Aorta (tissue), 5 donors: ENCODE data around the gene MACROD2. TPM values are rescaled to one million over a fixed set of nuclear protein-coding genes. Genes with fewer than 3 reads are reported as not detected.

ENCODE experiments used
- ATAC-seq: fragments of 200-7000 bp; cut with Tn5 transposase; one replicate; pipeline ENCODE4 v1.9.1; 2022; ENCODE audit warnings: moderate library complexity; ENCODE audit not compliant: low FRiP score
- DNase-seq, 2 donors: peaks; one replicate each; pipeline ENCODE4 v3.0.0-alpha.2; 2020
- H3K27ac ChIP-seq, 2 donors: one replicate each; pipeline ENCODE4 v1.5.1; 2013; ENCODE audit warnings: low read length in 2 of 2, mild to moderate bottlenecking in 2 of 2, moderate library complexity in 2 of 2, control low read depth in 1 of 2, inconsistent platforms in 1 of 2, low read depth in 1 of 2
- H3K27me3 ChIP-seq, 2 donors: one replicate each; pipeline ENCODE4 v1.6.1; 2013; ENCODE audit warnings: control low read depth in 1 of 2, low read length in 1 of 2, mild to moderate bottlenecking in 1 of 2, moderate library complexity in 1 of 2; ENCODE audit not compliant: insufficient read depth in 2 of 2, control insufficient read depth in 1 of 2
- H3K36me3 ChIP-seq, 2 donors: one replicate each; pipeline ENCODE4 v1.6.1; 2013; ENCODE audit warnings: control low read depth in 1 of 2, low read length in 1 of 2, mild to moderate bottlenecking in 1 of 2; ENCODE audit not compliant: insufficient read depth in 2 of 2, control insufficient read depth in 1 of 2
- H3K4me1 ChIP-seq, 2 donors: one replicate each; pipeline ENCODE4 v1.6.1; 2013; ENCODE audit warnings: low read length in 2 of 2, control low read depth in 1 of 2, mild to moderate bottlenecking in 1 of 2, moderate library complexity in 1 of 2; ENCODE audit not compliant: insufficient read depth in 2 of 2, control insufficient read depth in 1 of 2
- H3K4me3 ChIP-seq, 2 donors: one replicate each; pipeline ENCODE4 v1.5.1; 2013; ENCODE audit warnings: low read length in 2 of 2, control low read depth in 1 of 2, mild to moderate bottlenecking in 1 of 2
- H3K9me3 ChIP-seq: one replicate; pipeline ENCODE4 v1.6.1; 2013; ENCODE audit warnings: mild to moderate bottlenecking, low read length; ENCODE audit not compliant: control insufficient read depth
- WGBS, 2 donors: extraction: QIAGEN DNeasy Blood & Tissue Kit; methylation state at CpG; one replicate each; pipeline ENCODE4 v1.1.7; 2013; 5-methylcytosine and 5-hydroxymethylcytosine counted together
- intact Hi-C, 2 donors: fragments of 100-400 bp; cut with DNase I; formaldehyde crosslinking; loops; one replicate each; pipeline versions ENCODE4 v1.14.2 to v1.15.0; 2022
- polyA plus RNA-seq, 2 donors: library from polyadenylated mRNA; stranded (reverse); fragments of 200-250 nt; gene quantifications; one replicate each; pipeline ENCODE4 v1.2.3, GENCODE V29; 2013
- total RNA-seq, 2 donors: library from RNA; stranded (reverse); fragmentation: NEBNext Ultra II Directional; extraction: Animal tissue kit (Norgen Biotek cat#: 25700); gene quantifications; one replicate each; pipeline ENCODE4 v1.2.1, GENCODE V29; 2021
- donor health status: healthy with polysubstance abuse.
- donor health status: Bipolar disorder and iron deficiency.
- donor health status: DM: no; HTN: no; CAD: no.
- donor health status: DM: no; HTN: no; CAD: no.
- donor health status: DM: yes; HTN: yes; CAD: no.

Gene MACROD2
- total and polyA plus RNA-seq, 4 donors = 0.90 to 11.2 (median 4.8) TPM

DNA sequence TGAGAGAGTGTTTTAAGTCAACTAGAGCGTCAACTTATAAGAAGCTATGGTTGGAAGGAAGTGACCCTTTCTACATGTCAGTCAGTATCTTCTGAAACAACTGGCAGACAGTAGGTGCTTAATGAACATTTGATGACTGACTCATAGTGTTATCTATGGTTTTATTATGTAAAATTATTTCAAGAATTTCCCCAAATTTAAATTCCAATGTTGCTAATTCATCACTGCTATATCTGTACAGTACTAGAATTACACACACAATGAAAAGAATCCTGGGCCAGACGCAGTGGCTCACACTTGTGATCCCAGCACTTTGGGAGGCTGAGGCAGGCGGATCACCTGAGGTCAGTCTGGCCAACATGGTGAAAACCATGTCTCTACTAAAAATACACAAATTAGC, 1063.5 kb downstream of the MACROD2 start:
- ATAC-seq = no peak
- no peak overlapping the region for H3K4me3 ChIP-seq
- no peaks in the 10 kb centered on the region for H3K9me3 ChIP-seq
- no peak for DNase-seq
- 71 to 91% methylated on average over 3 of the region's 3 CpGs for WGBS, 2 donors
- H3K36me3 ChIP-seq = no peaks in the 10 kb centered on the region
- intact Hi-C loops = no loop called here
- no peaks in the 10 kb centered on the region for H3K4me1 ChIP-seq
- no peak overlapping the region for H3K27ac ChIP-seq
- H3K27me3 ChIP-seq = no peaks in the 10 kb centered on the region

DNA sequence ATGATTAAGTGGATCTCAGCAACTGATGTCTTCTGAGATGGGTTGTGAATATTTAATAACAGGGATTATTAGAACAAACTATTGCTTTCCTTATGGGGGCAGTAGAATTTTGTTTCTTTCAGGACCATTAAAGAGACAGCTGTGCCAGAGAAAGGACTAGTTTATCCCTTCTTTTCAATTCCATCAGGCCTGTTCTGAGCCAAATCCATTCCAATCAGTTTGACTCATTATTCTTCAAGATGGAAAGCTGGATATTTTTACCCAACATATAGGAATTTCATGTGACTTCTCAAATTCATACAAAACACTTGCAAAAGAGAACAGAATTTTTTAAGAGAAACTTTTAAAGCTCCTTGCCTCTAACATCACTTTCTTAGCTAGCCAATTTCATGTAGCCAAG, 1064.1 kb downstream of the MACROD2 start:
- intact Hi-C loops = no loop called here
- Histone ChIP-seq H3K36me3 (no peaks in the 10 kb centered on the region), H3K4me3 (no peak overlapping the region)

DNA sequence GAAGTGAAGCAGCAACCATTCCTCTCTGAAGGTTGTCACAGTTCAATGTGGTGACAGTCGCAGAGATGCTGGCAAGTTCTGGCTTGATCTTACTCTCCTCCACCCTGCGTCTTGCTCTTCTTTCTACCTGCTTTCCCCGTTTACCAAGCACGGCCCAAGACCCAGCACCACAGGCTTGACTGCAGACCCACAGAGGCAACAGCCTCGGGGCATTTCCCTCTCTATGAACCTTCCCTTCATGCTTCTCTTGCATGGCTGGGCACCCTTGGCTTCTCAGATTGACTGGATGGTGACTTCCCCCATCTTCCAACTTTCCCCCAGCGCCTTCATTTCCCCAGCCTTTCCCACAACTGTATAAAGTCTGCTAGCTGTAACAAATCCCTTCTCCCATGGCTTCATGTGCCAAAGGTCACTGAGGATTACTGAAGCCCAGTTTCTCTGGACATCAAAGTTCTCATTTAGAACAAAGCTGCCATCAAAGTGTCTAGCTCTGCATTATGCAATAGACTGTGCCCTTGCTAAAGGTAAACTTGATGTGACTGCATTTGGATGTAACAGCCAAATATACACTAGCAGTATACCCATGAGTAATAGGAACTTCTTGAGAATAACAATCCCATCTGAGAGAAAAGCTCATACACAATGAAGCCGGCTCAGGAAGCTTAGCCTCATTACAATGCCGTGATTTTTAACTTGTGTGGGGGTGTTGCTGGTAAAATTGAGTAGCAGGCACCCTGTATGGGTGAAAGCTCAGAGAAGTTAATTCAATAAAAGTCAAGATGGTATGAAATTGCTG, 1065.1 kb downstream of the MACROD2 start:
- Histone ChIP-seq H3K27ac (no peak overlapping the region), H3K4me1 (no peaks in the 10 kb centered on the region), H3K36me3 (no peaks in the 10 kb centered on the region), H3K27me3 (no peaks in the 10 kb centered on the region), H3K9me3 (no peaks in the 10 kb centered on the region), H3K4me3 (no peak overlapping the region)
- WGBS, 2 donors = 86 to 91% methylated on average over 8 of the region's 8 CpGs
- no peak for DNase-seq
- ATAC-seq = no peak
- intact Hi-C loops = no loop called here

More for the DNA sequence above, 1064.1 kb downstream of the MACROD2 start:
- no peaks in the 10 kb centered on the region for H3K9me3 ChIP-seq
- no peaks in the 10 kb centered on the region for H3K27me3 ChIP-seq
- H3K4me1 ChIP-seq = no peaks in the 10 kb centered on the region
- DNase-seq (no peak), ATAC-seq (no peak)
- no peak overlapping the region for H3K27ac ChIP-seq

DNA sequence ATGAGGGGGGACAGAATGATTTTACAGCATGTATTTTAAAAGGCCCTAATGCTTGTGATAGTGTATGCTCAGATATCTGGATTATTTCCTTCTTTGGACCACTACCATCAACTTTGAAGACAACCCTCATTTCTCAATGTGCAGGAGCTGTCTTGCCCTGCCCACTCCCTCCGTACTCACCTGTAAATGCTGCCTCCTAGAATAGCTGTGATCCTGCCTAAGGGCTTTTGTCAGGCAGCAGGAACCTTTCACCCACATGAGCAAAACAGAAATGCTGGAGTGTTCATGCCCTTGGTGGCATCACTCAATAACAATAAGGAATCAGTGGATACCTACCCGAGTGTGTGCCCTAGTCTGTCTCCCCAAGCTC, 1065.7 kb downstream of the MACROD2 start:
- H3K36me3 ChIP-seq = no peaks in the 10 kb centered on the region
- intact Hi-C loops = no loop called here
- H3K4me3 ChIP-seq = no peak overlapping the region
- no peaks in the 10 kb centered on the region for H3K9me3 ChIP-seq
- H3K4me1 ChIP-seq = no peaks in the 10 kb centered on the region
- 72 to 88% methylated on average over 2 of the region's 2 CpGs for WGBS, 2 donors
- H3K27me3 ChIP-seq = no peaks in the 10 kb centered on the region
- DNase-seq = no peak
- no peak for ATAC-seq
- no peak overlapping the region for H3K27ac ChIP-seq

DNA sequence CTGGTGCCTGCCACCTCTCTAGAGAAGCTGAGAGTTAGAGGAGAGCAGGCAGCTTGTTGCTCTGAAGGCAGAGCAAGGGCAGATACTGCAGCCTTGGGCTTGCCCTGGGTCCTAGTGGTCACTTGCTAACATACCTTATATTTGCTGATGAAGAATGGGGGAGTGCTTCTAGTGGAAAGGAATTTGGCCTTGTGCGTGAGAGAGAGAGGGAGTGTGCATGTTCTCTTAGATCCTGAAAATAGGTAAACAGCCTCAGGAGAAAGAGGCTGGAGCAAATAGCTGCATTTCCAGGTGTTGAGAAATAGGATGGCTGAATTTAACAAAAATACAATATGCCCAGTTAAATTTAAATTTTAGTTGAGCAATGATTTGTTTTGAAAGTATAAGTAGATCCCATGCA, 1066.6 kb downstream of the MACROD2 start:
- Histone ChIP-seq H3K27ac (no peak overlapping the region), H3K4me1 (no peaks in the 10 kb centered on the region), H3K4me3 (no peak overlapping the region), H3K9me3 (no peaks in the 10 kb centered on the region), H3K36me3 (no peaks in the 10 kb centered on the region), H3K27me3 (no peaks in the 10 kb centered on the region)
- intact Hi-C loops = no loop called here
- ATAC-seq (no peak), DNase-seq (no peak)
- 58 to 70% methylated on average over 1 of the region's 1 CpG for WGBS, 2 donors

DNA sequence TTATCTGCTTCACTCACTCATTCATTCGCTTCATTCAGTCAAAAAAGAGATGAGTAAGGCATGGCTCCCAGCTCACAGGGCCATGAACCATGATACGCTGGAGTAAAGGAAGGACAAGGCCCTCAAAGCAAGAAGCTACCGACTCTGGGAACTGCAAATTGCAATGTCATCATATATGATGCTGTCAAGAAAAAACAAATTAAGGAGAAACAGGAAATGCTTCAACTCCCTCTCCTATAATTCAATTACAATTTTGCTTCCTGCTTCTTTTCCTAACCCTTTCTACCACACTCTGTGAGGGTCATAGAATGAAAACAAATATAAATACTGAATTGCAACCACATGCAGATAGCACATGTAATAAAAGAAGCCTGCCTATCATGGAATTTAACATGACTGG, 1067.8 kb downstream of the MACROD2 start:
- H3K9me3 ChIP-seq = no peaks in the 10 kb centered on the region
- H3K4me3 ChIP-seq = no peak overlapping the region
- ATAC-seq (no peak), DNase-seq (no peak)
- H3K27ac ChIP-seq = no peak overlapping the region
- WGBS, 2 donors = 67 to 68% methylated on average over 3 of the region's 3 CpGs
- intact Hi-C loops = no loop called here
- H3K27me3 ChIP-seq = no peaks in the 10 kb centered on the region
- H3K4me1 ChIP-seq = no peaks in the 10 kb centered on the region
- no peaks in the 10 kb centered on the region for H3K36me3 ChIP-seq

DNA sequence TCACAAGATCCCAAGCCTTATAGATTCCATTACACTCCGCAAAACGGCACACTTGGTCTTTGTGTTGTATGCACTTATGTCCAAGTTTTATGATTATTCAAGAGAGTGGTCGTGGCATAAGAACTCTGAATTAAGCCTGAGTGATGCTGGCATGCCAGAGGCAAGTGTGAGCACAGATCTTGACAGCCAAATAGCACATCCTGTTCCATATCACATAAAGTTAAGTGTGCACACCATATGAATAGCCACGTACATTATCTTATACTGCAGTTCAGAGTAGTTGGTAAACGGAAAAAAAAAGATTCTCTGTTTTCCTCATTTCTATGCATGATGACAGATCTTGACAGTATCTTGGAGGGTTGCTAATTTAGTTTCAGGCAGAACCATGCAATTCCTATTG, 1069.4 kb downstream of the MACROD2 start:
- H3K27ac ChIP-seq = no peak overlapping the region
- H3K9me3 ChIP-seq = no peaks in the 10 kb centered on the region
- WGBS, 2 donors = 73 to 76% methylated on average over 5 of the region's 5 CpGs
- no peaks in the 10 kb centered on the region for H3K36me3 ChIP-seq
- no peaks in the 10 kb centered on the region for H3K4me1 ChIP-seq
- H3K4me3 ChIP-seq = no peak overlapping the region
- no peaks in the 10 kb centered on the region for H3K27me3 ChIP-seq
- ATAC-seq (no peak), DNase-seq (no peak)
- intact Hi-C loops = no loop called here

DNA sequence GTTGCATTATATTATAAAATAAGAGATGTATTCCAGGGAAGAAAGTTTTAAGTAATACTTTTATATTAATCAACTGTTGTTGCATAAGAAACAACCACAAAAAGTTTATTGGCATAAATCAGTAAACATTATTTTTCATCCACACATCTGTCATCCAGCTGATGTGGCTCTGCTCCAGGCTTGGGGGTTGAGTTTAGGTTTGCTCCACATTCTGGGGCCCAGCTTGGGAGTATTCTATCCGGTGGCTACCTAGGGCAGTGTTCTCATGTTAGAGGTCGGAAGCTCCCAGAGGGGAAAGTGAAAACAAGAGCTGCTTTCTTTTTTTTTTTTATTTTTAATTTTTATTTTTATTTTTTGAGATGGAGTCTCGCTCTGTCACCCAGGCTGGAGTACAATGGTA, 1070.5 kb downstream of the MACROD2 start:
- ATAC-seq = no peak

DNA sequence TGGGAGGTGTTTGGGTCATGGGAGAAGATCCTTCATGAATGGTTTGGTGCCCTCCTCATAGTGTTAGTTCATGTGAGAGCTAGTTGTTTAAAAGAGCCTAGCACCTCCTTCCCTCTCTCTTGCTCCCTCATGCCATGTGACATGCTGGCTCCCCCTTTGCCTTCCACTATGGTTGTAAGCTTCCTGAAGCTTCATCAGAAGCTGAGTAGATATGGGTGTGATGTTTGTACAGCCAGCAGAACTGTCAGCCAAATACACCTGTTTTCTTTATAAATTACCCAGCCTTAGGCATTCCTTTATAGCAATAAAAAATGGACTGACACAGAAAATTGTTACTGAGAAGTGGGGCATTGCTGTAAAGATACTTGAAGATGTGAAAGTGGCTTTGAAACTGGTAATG, 1073.2 kb downstream of the MACROD2 start:
- intact Hi-C loops = no loop called here

More for the DNA sequence above, 1070.5 kb downstream of the MACROD2 start:
- Histone ChIP-seq H3K4me1 (no peaks in the 10 kb centered on the region), H3K9me3 (no peaks in the 10 kb centered on the region), H3K36me3 (no peaks in the 10 kb centered on the region), H3K27ac (no peak overlapping the region), H3K4me3 (no peak overlapping the region), H3K27me3 (no peaks in the 10 kb centered on the region)
- 68 to 83% methylated on average over 3 of the region's 3 CpGs for WGBS, 2 donors
- intact Hi-C loops = no loop called here
- DNase-seq = no peak

More for the DNA sequence above, 1073.2 kb downstream of the MACROD2 start:
- Histone ChIP-seq H3K27me3 (no peaks in the 10 kb centered on the region), H3K4me1 (no peaks in the 10 kb centered on the region), H3K27ac (no peak overlapping the region), H3K36me3 (no peaks in the 10 kb centered on the region), H3K9me3 (no peaks in the 10 kb centered on the region), H3K4me3 (no peak overlapping the region)
- DNase-seq (no peak), ATAC-seq (no peak)
